SU-DHL-6 (cell line): ENCODE data around the gene PTTG1IP2.

Source experiments
- CTCF ChIP-seq: fragments of 200-600 bp; sonication (generic); IDR thresholded peaks from one replicate; pipeline ENCODE4 v1.5.1; 2017; ENCODE audit warnings: antibody characterized with exemption, mild to moderate bottlenecking, low read length, moderate library complexity; ENCODE audit not compliant: insufficient read depth, poor library complexity, severe bottlenecking
- EZH2phosphoT487 ChIP-seq: fragments of 200-600 bp; sonication (generic), shearing (Covaris generic); conservative IDR thresholded peaks from 2 replicates; pipeline ENCODE4 v1.6.1; 2018; ENCODE audit warnings: mild to moderate bottlenecking, antibody characterized with exemption, low read length, moderate library complexity, mixed read lengths

GRCh38 chr7:90487808-90488207, 18.4 kb downstream of the PTTG1IP2 start:
- TF ChIP-seq CTCF (no peak), EZH2phosphoT487 (no peak)
